Motor neuron (in vitro differentiated cells): ENCODE measurements around the gene IQCE. TPM values are rescaled to one million over a fixed set of nuclear protein-coding genes. Genes with fewer than 3 reads are reported as not detected.
A peak's percentile ranks its signal among the peaks of the same experiment; 100 is the strongest.

Experiments
- ATAC-seq, 8 experiments: fragments of 200-7000 bp; cut with Tn5 transposase; replicated peaks in 6 of 8; 2 replicates each; pipeline ENCODE4 v1.8.0; 2021; ENCODE audit warnings: mild to moderate bottlenecking in 8 of 8, moderate library complexity in 8 of 8
- H3K27ac ChIP-seq, 2 donors: fragments of 250-450 bp; sonication (Bioruptor Pico); 2 replicates each; pipeline ENCODE4 v1.9.0; 2021; ENCODE audit warnings: antibody characterized with exemption in 2 of 2, mild to moderate bottlenecking in 2 of 2, moderate library complexity in 1 of 2
- H3K4me1 ChIP-seq, 2 donors: fragments of 250-450 bp; sonication (Bioruptor Pico); replicated peaks in 1 of 2; 2 replicates each; pipeline ENCODE4 v1.6.1; 2021; ENCODE audit warnings: antibody characterized with exemption in 2 of 2, mild to moderate bottlenecking in 2 of 2, moderate library complexity in 1 of 2
- H3K4me3 ChIP-seq, 5 donors: fragments of 250-450 bp; sonication (Bioruptor Pico); 2 replicates each; pipeline ENCODE4 v1.9.0; 2021; ENCODE audit warnings: antibody characterized with exemption in 5 of 5, mild to moderate bottlenecking in 5 of 5, moderate library complexity in 4 of 5
- WGBS, 10 experiments: fragments of 450-650 bp; shearing (Covaris generic); methylation state at CpG; one replicate each; pipeline ENCODE4 v1.0.0; 2022; 5-methylcytosine and 5-hydroxymethylcytosine counted together
- in situ Hi-C, 9 experiments: fragments of 400-800 bp; cut with MboI; loops; one replicate each; pipeline ENCODE4 v1.15.0; 2021; ENCODE audit warnings: low sequenced_read_pairs in 9 of 9, low pct_unique_long_range_greater_than_20kb in 2 of 9; ENCODE audit not compliant: unreplicated experiment in 9 of 9
- total RNA-seq, 8 experiments: library from RNA; unstranded; fragments of 300-600 nt; gene quantifications; 2 replicates each; pipeline versions ENCODE4 v1.2.3 to v1.2.4, GENCODE V29; 2022

The IQCE gene
- total RNA-seq, 8 experiments from 2014 or later: 5.5 to 26.5 (median 6.5) TPM

DNA sequence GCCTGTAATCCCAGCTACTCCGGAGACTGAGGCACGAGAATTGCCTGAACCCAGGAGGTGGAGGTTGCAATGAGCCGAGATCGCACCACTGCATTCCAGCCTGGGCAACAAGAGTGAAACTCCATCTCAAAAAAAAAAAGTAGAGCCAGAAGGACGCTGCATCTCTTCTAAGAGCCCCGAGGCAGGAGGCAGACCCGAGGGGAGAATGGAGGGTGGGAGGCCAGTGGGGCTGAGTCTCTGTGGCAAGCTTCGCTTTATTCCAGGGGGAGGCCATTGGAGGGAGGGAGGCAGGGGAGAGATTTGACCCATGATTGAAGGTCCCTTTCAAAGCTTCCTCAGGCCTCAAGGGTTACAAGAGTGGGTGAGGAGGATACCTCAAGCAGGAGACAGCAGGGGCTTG lies 91.7 kb downstream of the IQCE start:
- Histone ChIP-seq H3K4me3 (no peak overlapping the region), H3K27ac (no peak overlapping the region), H3K4me1 (peaks cover 3 to 9% of the 10 kb centered on the region in 2 donors)
- in situ Hi-C loops: no loop called here
- WGBS, 10 experiments: 88 to 100% (median 100%) methylated on average over 1 to 7 of the region's 8 CpGs; no CpG with 5 or more reads in 7 of the 10 experiments
- ATAC-seq: no peak

DNA sequence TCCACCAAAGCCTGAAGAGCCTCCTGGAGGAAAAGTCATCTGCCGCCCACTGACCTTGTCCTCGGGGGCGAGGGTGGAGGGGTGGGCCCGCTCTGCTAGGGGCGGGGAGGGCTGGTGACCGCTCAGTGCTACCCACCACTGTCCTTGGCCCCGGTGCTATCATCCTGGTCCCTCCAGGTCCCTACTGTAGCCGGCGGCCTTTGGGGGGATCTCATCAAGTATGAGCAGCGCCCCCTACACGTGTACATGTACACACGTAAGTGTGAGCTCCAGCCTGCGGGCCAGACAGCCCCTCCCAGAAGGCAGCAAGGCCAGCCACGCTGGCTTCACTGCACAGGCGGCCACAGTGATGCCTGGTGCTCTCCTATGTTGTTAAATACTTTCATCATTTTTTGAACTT lies 92.6 kb downstream of the IQCE start:
- in situ Hi-C loops: no loop called here
- WGBS, 10 experiments: 60 to 89% methylated on average over 1 to 7 of the region's 15 CpGs; no CpG with 5 or more reads in 8 of the 10 experiments
- Histone ChIP-seq H3K4me3 (no peak overlapping the region), H3K4me1 (peaks cover 0 to 7% of the 10 kb centered on the region in 2 donors), H3K27ac (peak overlapping the region in 1 of 2 donors; percentile 30)
- ATAC-seq: peak in 6 of 8 experiments; percentile 26 to 42 (median 32)

DNA sequence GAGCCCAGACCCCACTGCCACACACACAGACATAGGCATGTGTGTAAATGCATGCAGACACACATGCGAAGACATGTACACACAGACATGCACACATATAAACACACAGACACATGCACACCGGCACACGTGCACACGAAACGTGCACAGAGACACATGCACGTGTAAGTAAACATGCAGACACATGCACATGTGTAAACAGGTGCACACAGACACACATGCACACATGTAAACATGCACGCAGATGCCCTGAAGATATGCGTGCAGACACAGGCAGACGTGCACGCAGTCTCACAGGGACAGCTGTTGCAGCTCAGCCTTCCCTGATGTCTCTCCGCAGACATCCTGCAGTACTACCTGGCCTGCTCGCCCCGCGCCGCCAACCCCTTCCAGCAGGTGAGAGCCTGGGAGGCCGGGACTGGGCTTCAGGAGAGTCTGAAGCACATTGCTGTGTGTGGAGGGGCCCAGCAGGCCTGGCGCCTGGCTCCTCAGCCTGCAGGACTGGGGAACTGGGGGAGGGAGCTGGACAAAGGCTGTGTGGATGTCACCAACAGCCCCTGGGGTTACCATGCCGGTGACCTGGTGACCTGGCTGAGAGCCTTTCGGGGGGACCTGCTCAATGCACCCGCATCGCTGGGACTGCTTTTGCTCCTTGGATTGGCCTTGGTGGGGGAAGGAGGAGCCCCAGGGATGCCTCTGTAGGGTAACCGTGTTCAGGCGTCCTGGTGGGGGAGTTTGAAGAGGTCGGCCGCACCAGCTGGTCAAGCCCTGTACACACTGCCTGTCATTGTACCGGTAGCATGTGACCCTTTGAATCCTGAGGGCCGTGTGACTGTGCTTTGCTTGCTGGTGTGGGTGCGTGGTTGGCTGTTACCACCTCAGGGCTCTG lies 93.3 kb downstream of the IQCE start:
- in situ Hi-C loops: no loop called here
- 80 to 100% (median 98%) methylated on average over 1 to 6 of the region's 28 CpGs; no CpG with 5 or more reads in 4 of the 10 experiments for WGBS, 10 experiments
- peak in 5 of 8 experiments; percentile 9 to 52 (median 35) for ATAC-seq

DNA sequence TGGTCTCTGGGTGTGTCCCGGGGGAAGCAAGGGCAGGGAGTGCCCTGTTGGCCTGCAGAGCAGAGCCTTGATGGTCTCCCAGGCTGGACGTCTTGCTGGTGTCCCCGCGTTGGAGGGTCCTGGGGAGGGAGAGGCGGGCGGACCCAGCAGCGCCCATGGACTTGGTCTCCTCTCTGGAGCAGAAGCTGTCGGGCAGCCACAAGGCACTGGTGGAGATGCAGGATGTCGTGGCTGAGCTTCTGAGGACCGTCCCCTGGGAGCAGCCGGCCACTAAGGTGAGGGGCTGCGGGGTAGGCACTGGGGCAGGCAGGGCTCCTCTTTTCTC lies 93.9 kb downstream of the IQCE start:
- Histone ChIP-seq H3K27ac (no peak overlapping the region), H3K4me1 (peaks cover 0 to 7% of the 10 kb centered on the region in 2 donors), H3K4me3 (no peak overlapping the region)
- in situ Hi-C loops: no loop called here
- WGBS, 10 experiments: 100% methylated on average over 1 to 2 of the region's 12 CpGs; no CpG with 5 or more reads in 7 of the 10 experiments
- no peak for ATAC-seq

More for the DNA sequence above, 93.3 kb downstream of the IQCE start:
- no peak overlapping the region for H3K4me3 ChIP-seq
- no peak overlapping the region for H3K27ac ChIP-seq
- H3K4me1 ChIP-seq: peaks cover 0 to 7% of the 10 kb centered on the region in 2 donors

DNA sequence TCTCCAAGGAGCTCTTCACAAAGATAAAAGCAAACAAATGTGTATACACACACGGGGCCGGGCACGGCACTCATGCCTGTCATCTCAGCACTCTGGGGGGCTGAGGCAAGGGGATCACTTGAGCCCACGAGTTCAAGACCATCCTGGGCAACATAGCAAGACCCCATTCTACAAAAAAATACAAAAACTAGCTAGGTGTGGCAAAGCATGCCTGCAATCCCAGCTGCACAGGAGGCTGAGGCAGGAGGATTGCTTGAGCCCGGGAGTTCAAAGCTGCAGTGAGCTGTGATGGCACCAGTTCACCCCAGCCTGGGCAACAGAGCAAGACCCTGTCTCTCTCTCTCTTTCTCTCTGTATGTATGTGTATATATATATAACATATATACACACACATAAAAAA lies 95.3 kb downstream of the IQCE start:
- Histone ChIP-seq H3K4me3 (no peak overlapping the region), H3K4me1 (peaks cover 0 to 7% of the 10 kb centered on the region in 2 donors), H3K27ac (no peak overlapping the region)
- WGBS, 10 experiments: 67 to 100% (median 95%) methylated on average over 1 to 4 of the region's 5 CpGs; no CpG with 5 or more reads in 6 of the 10 experiments
- in situ Hi-C loops: no loop called here
- ATAC-seq: no peak

DNA sequence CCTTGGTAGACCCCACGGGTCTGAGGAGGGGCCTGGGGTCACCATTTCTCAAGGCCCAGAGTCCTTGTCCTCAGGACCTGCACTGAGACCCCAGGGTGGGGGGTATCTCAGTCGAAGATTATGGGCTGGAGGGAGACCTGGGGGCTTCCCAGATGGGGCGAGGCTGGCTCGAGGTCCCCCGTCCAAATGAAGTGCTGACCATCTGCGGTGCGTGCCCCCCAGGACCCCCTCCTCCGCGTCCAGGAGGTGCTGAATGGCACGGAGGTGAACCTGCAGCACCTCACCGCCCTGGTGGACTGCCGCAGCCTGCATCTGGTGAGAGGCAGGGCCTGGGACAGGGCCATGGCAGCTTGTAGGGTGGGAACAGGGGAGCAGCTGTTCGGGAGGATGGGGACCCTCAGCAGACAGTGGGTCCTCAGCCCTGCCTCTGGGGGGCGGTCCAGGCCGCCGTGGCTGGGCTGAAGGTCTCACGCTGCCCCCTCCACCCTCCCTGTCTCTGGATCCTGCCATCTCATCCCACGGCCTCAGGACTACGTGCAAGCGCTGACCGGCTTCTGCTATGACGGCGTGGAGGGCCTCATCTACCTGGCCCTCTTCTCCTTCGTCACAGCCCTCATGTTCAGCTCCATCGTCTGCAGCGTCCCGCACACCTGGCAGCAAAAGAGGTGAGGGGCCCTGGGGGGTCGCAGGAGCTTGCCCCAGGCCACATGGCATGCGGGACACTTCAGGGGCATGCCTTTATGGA lies 97.3 kb downstream of the IQCE start:
- 83 to 93% (median 93%) methylated on average over 3 to 6 of the region's 29 CpGs; no CpG with 5 or more reads in 7 of the 10 experiments for WGBS, 10 experiments
- Histone ChIP-seq H3K4me1 (peaks cover 0 to 6% of the 10 kb centered on the region in 2 donors), H3K27ac (no peak overlapping the region)

DNA sequence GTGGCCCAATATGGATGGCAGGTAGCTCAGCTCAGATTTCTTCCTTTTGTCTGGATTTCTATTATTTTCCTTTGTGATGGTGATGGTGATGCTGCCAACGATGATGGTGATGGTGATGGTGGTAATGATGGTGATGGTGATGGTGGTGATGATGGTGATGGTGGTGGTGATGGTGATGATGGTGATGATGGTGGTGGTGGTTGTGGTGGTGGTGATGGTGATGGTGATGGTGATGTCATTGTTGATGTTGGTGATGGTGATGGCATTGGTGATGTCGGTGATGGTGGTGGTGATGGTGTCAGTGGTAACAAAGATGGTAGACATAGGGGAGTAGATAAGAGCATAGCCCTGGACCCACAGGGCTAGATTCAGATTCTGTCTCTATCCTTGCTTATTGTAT lies 98.4 kb downstream of the IQCE start:
- no peak overlapping the region for H3K27ac ChIP-seq
- ATAC-seq: no peak
- WGBS, 10 experiments: 67 to 100% (median 92%) methylated on average over 1 to 2 of the region's 2 CpGs; no CpG with 5 or more reads in 3 of the 10 experiments
- no peak overlapping the region for H3K4me3 ChIP-seq
- in situ Hi-C loops: no loop called here
- H3K4me1 ChIP-seq: peaks cover 0 to 4% of the 10 kb centered on the region in 2 donors

More for the DNA sequence above, 97.3 kb downstream of the IQCE start:
- no peak overlapping the region for H3K4me3 ChIP-seq
- ATAC-seq: no peak
- in situ Hi-C loops: no loop called here

DNA sequence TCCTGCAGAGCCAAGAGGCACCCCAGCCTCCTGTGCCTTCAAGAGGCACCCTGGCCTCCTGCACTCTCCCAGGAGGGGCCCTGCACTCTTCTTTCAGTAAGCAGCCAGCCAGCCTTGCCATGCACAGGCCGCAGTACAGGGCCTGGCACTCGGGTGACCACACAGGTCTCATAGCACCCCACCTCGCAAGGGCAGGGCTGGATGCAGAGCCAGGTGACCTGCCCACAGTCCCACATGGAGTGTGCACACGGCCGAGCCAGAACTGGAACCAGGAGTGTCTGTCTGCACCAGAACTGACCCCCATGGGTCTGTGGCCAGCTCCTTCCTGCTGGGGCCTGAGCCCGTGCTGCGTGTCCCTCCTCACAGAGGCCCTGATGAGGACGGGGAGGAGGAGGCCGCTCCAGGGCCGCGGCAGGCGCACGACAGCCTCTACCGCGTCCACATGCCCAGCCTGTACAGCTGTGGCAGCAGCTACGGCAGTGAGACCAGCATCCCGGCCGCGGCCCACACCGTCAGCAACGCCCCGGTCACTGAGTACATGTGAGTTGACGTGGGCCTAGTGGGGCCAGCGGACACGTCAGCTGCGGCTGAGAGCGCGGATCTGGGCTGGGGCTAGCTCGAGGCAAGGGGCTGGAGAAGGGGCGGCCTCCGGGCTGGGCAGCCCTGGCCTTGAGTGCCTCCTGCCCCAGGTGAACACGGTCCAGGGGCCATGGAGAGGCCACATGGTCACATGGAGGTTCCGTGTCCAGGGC lies 99.3 kb downstream of the IQCE start:
- peaks cover 0 to 1% of the 10 kb centered on the region in 2 donors for H3K4me1 ChIP-seq
- H3K27ac ChIP-seq: no peak overlapping the region
- H3K4me3 ChIP-seq: no peak overlapping the region
- in situ Hi-C loops: no loop called here
- no peak for ATAC-seq
- WGBS, 10 experiments: 90 to 91% methylated on average over 6 to 20 of the region's 33 CpGs; no CpG with 5 or more reads in 8 of the 10 experiments

DNA sequence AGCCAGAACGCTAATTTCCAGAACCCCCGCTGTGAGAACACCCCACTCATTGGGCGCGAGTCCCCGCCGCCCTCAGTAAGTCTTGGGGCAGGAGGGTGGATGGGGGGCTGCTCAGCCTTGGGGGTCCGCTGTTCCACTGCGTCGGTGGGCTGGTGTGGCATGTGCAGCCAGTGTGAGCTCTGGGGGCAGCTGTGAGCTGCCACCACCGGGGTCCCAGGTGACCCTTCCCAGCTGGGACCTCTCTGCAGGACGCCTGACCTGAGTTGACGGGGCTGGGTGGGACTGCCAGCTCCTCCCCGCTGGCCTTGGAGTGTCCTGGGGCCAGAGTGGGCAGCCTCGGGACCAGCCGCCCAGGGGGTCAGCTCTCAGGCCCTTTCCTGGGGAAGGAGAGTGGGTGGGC lies 100.2 kb downstream of the IQCE start:
- no peak overlapping the region for H3K4me3 ChIP-seq
- in situ Hi-C loops: no loop called here

DNA sequence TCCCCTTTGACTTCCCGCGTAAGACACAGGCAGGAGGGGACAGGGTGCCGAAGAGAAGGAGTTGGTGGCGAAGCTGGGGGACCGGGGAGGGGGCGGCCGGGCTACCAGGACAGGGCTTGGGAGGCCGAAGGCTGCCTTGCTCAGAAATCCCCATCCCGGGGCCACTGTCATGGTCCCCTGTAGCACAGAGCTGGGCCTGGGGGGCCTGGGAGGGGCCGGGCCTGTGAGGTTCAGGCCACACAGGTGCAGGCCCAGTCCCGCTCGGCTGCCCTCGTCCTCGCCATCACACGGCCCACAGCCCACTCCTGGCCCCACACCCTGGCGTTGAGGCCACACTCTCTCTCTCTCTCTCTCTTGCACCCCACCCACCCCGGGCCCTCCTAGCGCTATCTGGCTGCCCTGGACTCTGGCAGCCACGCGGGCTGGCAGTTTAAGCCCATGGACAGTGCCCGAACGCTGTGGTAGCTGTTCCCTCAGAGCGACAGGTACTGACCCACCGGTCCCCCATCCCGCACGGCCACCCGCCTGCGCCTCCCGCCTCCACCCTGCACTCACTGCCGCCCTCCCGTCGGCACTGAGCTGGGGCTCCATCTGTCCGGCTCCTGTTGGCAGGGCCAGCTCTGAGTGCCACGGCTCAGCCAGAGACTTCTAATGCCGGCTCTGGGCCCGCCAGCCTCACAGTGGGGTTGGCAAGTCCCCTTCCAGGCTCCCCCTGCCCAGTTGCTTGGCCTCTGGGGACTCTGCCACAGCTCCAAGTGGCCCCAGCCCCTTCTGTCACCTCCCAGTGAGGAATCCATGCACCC lies 101.0 kb downstream of the IQCE start:
- no peak for ATAC-seq
- in situ Hi-C loops: no loop called here
- no peak overlapping the region for H3K4me3 ChIP-seq
- H3K27ac ChIP-seq: no peak overlapping the region
- H3K4me1 ChIP-seq: peaks cover 2 to 16% of the 10 kb centered on the region in 2 donors
- WGBS, 10 experiments: 84 to 100% methylated on average over 2 to 5 of the region's 36 CpGs; no CpG with 5 or more reads in 8 of the 10 experiments

More for the DNA sequence above, 100.2 kb downstream of the IQCE start:
- Histone ChIP-seq H3K4me1 (peaks cover 2 to 10% of the 10 kb centered on the region in 2 donors), H3K27ac (no peak overlapping the region)
- ATAC-seq: no peak
- 90% methylated on average over 2 of the region's 15 CpGs; no CpG with 5 or more reads in 9 of the 10 experiments for WGBS, 10 experiments

DNA sequence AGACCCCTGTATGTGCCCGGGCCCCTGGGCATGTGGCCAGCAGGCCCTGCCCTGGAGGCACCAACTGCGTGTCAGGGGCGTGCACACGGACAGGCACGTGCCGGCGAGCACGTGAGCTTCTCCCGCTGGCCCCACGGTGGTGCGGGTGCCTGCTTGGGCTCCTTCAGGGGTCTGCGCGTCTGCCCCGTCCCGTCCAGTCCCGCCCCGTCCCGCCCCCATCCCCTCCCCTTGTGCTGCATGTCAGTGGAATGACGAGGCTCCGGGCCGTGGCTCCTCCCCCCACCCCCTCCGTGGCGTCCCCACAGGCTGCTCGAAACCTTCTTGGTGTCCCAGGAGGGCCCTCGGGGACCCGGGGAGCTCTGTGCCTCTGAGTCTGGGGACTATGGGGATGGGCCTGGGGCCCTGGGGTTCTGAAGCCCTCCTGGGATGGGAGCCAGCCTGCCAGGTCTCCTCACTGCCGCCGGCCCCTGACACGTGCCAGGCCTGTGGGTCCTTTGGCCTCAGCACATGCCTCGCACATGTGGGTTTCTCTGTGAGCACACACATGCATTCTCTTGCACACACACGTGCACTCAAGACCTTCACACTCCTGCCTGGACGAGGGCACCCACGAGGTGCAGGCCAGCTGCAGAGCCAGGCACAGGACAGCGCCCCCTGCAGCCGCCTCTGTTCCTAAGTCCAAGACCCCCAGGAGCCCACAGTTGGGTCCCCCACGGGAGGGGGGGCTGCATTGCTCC lies 101.7 kb downstream of the IQCE start:
- peak in 4 of 8 experiments; percentile 2 to 7 (median 3) for ATAC-seq
- H3K4me3 ChIP-seq: no peak overlapping the region
- no peak overlapping the region for H3K27ac ChIP-seq
- in situ Hi-C loops: no loop called here
- peaks cover 2 to 19% of the 10 kb centered on the region in 2 donors for H3K4me1 ChIP-seq
- WGBS, 10 experiments: 50% methylated on average over 2 of the region's 36 CpGs; no CpG with 5 or more reads in 9 of the 10 experiments
